Measurements from ENCODE around the gene CERS2.

- no peak for TF ChIP-seq SRF (IDR thresholded peaks at IDR 0.05; ENCODE audit: low read depth in 2 of 2, low read length in 2 of 2)
- no peak for TF ChIP-seq SMC3 (IDR thresholded peaks at IDR 0.05; ENCODE audit: borderline replicate concordance, low read length)
- no peak for TF ChIP-seq CTCF (IDR thresholded peaks at IDR 0.05 in 2 of 3, conservative IDR thresholded peaks at IDR 0.05 in 1 of 3; ENCODE audit: control insufficient read depth in 2 of 3, extremely low read depth in 1 of 3, insufficient read depth in 1 of 3, low read depth in 3 of 3, low read length in 3 of 3)
- TF ChIP-seq JUND (IDR thresholded peaks at IDR 0.05; ENCODE audit: low read depth, low read length): no peak
- no peak for TF ChIP-seq TARDBP (IDR thresholded peaks at IDR 0.05; ENCODE audit: borderline replicate concordance)
- no peak for TF ChIP-seq NFYB (IDR thresholded peaks at IDR 0.05; ENCODE audit: insufficient read depth, low read depth, low read length)
- no peak for TF ChIP-seq POLR2A (IDR thresholded peaks at IDR 0.05; ENCODE audit: low read depth, low read length)
- TF ChIP-seq, protein P1, sequence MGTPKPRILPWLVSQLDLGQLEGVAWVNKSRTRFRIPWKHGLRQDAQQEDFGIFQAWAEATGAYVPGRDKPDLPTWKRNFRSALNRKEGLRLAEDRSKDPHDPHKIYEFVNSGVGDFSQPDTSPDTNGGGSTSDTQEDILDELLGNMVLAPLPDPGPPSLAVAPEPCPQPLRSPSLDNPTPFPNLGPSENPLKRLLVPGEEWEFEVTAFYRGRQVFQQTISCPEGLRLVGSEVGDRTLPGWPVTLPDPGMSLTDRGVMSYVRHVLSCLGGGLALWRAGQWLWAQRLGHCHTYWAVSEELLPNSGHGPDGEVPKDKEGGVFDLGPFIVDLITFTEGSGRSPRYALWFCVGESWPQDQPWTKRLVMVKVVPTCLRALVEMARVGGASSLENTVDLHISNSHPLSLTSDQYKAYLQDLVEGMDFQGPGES (IDR thresholded peaks at IDR 0.05): no peak
- no peak for TF ChIP-seq USF2 (IDR thresholded peaks at IDR 0.05; ENCODE audit: borderline replicate concordance, low read depth, low read length)
- TF ChIP-seq, protein P2, sequence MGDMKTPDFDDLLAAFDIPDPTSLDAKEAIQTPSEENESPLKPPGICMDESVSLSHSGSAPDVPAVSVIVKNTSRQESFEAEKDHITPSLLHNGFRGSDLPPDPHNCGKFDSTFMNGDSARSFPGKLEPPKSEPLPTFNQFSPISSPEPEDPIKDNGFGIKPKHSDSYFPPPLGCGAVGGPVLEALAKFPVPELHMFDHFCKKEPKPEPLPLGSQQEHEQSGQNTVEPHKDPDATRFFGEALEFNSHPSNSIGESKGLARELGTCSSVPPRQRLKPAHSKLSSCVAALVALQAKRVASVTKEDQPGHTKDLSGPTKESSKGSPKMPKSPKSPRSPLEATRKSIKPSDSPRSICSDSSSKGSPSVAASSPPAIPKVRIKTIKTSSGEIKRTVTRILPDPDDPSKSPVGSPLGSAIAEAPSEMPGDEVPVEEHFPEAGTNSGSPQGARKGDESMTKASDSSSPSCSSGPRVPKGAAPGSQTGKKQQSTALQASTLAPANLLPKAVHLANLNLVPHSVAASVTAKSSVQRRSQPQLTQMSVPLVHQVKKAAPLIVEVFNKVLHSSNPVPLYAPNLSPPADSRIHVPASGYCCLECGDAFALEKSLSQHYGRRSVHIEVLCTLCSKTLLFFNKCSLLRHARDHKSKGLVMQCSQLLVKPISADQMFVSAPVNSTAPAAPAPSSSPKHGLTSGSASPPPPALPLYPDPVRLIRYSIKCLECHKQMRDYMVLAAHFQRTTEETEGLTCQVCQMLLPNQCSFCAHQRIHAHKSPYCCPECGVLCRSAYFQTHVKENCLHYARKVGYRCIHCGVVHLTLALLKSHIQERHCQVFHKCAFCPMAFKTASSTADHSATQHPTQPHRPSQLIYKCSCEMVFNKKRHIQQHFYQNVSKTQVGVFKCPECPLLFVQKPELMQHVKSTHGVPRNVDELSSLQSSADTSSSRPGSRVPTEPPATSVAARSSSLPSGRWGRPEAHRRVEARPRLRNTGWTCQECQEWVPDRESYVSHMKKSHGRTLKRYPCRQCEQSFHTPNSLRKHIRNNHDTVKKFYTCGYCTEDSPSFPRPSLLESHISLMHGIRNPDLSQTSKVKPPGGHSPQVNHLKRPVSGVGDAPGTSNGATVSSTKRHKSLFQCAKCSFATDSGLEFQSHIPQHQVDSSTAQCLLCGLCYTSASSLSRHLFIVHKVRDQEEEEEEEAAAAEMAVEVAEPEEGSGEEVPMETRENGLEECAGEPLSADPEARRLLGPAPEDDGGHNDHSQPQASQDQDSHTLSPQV (IDR thresholded peaks at IDR 0.05): no peak
- TF ChIP-seq RCOR1 (conservative IDR thresholded peaks at IDR 0.05; ENCODE audit: low read depth, low read length): no peak
- TF ChIP-seq, protein P3, sequence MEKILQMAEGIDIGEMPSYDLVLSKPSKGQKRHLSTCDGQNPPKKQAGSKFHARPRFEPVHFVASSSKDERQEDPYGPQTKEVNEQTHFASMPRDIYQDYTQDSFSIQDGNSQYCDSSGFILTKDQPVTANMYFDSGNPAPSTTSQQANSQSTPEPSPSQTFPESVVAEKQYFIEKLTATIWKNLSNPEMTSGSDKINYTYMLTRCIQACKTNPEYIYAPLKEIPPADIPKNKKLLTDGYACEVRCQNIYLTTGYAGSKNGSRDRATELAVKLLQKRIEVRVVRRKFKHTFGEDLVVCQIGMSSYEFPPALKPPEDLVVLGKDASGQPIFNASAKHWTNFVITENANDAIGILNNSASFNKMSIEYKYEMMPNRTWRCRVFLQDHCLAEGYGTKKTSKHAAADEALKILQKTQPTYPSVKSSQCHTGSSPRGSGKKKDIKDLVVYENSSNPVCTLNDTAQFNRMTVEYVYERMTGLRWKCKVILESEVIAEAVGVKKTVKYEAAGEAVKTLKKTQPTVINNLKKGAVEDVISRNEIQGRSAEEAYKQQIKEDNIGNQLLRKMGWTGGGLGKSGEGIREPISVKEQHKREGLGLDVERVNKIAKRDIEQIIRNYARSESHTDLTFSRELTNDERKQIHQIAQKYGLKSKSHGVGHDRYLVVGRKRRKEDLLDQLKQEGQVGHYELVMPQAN (conservative IDR thresholded peaks at IDR 0.05): no peak
- no peak for TF ChIP-seq CBFB (IDR thresholded peaks at IDR 0.05; ENCODE audit: low read depth)
Measured at GRCh38 chr1:151012684-151013471, 38.2 kb upstream of the CERS2 start.

Data from GM12878 (cell line).